CD14-positive monocyte (primary cell): ENCODE data around the gene MED27. TPM values are rescaled to one million over a fixed set of nuclear protein-coding genes. Genes with fewer than 3 reads are reported as not detected.

Experiments
- DNase-seq, 3 donors: peaks; one replicate each; pipeline ENCODE4 v3.0.0-alpha.2; 2011 to 2022
- H2AFZ ChIP-seq: 2 replicates; pipeline ENCODE4 v1.6.0; 2012; ENCODE audit warnings: mild to moderate bottlenecking, low read depth, low read length, inconsistent platforms; ENCODE audit not compliant: insufficient read depth, poor library complexity, severe bottlenecking
- H3K27ac ChIP-seq, 2 donors: 1 replicate in 1 of 2; 2 replicates in 1 of 2; pipeline ENCODE4 v1.5.1; 2012 to 2013; ENCODE audit warnings: low read length in 2 of 2, control low read depth in 1 of 2, inconsistent platforms in 1 of 2, low read depth in 1 of 2, mild to moderate bottlenecking in 1 of 2
- H3K27me3 ChIP-seq, 2 donors: one replicate each; pipeline versions ENCODE4 v1.6.0 to v1.6.1; 2011 to 2013; ENCODE audit warnings: low read length in 2 of 2; ENCODE audit not compliant: control insufficient read depth in 2 of 2, insufficient read depth in 2 of 2
- H3K36me3 ChIP-seq, 2 donors: replicated peaks in 1 of 2; 1 replicate in 1 of 2; 2 replicates in 1 of 2; pipeline versions ENCODE4 v1.5.1 to v1.6.1; 2012 to 2013; ENCODE audit warnings: low read length in 2 of 2, control low read depth in 1 of 2, inconsistent platforms in 1 of 2, mild to moderate bottlenecking in 1 of 2; ENCODE audit not compliant: insufficient read depth in 2 of 2, control insufficient read depth in 1 of 2
- H3K4me1 ChIP-seq, 2 donors: 1 replicate in 1 of 2; 2 replicates in 1 of 2; pipeline versions ENCODE4 v1.5.1 to v1.6.1; 2012 to 2013; ENCODE audit warnings: low read length in 2 of 2, control low read depth in 1 of 2, inconsistent platforms in 1 of 2, mild to moderate bottlenecking in 1 of 2, moderate library complexity in 1 of 2; ENCODE audit not compliant: insufficient read depth in 2 of 2, control insufficient read depth in 1 of 2
- H3K4me2 ChIP-seq: replicated peaks from 2 replicates; pipeline ENCODE3; 2012; ENCODE audit warnings: low read length, moderate library complexity, mild to moderate bottlenecking; ENCODE audit not compliant: poor library complexity, severe bottlenecking; ENCODE audit errors: extremely low read depth
- H3K4me3 ChIP-seq, 3 experiments: fragments of 200-600 bp in 1 of 3; sonication (generic) in 1 of 3; replicated peaks in 1 of 3; 1 replicate in 2 of 3; 2 replicates in 1 of 3; pipeline ENCODE4 v1.5.1; 2011 to 2013; ENCODE audit warnings: low read length in 3 of 3, mild to moderate bottlenecking in 3 of 3, control low read depth in 2 of 3, low read depth in 2 of 3, inconsistent platforms in 1 of 3, moderate library complexity in 1 of 3
- H3K79me2 ChIP-seq: 2 replicates; pipeline ENCODE4 v1.6.0; 2012; ENCODE audit warnings: mild to moderate bottlenecking, control low read depth, inconsistent platforms, low read length, moderate library complexity; ENCODE audit not compliant: insufficient read depth
- H3K9ac ChIP-seq: 2 replicates; pipeline ENCODE4 v1.6.0; 2017; ENCODE audit warnings: low read length, mild to moderate bottlenecking; ENCODE audit not compliant: insufficient read depth, poor library complexity, severe bottlenecking
- H3K9me3 ChIP-seq, 2 donors: replicated peaks in 1 of 2; 1 replicate in 1 of 2; 2 replicates in 1 of 2; pipeline versions ENCODE4 v1.5.1 to v1.6.1; 2012 to 2013; ENCODE audit warnings: low read length in 2 of 2, control low read depth in 1 of 2; ENCODE audit not compliant: control insufficient read depth in 1 of 2, insufficient read depth in 1 of 2
- H4K20me1 ChIP-seq: 2 replicates; pipeline ENCODE4 v1.6.0; 2012; ENCODE audit warnings: mild to moderate bottlenecking, low read length, control low read depth, moderate library complexity; ENCODE audit not compliant: insufficient read depth
- H3K27ac Mint-ChIP-seq, 7 donors: one replicate each; pipeline ENCODE4 v1.8.0; 2020; ENCODE audit warnings: mild to moderate bottlenecking in 7 of 7, mixed read lengths in 7 of 7, moderate library complexity in 6 of 7, inconsistent platforms in 2 of 7
- H3K27me3 Mint-ChIP-seq, 3 donors: one replicate each; pipeline ENCODE4 v1.8.0; 2021 to 2022; ENCODE audit warnings: low read depth in 3 of 3, mild to moderate bottlenecking in 3 of 3, mixed read lengths in 3 of 3, moderate library complexity in 3 of 3, inconsistent platforms in 1 of 3
- H3K36me3 Mint-ChIP-seq, 2 donors: one replicate each; pipeline ENCODE4 v1.8.0; 2020; ENCODE audit warnings: mixed read lengths in 2 of 2, inconsistent platforms in 1 of 2, mild to moderate bottlenecking in 1 of 2
- H3K4me1 Mint-ChIP-seq: one replicate; pipeline ENCODE4 v1.8.0; 2020; ENCODE audit warnings: mild to moderate bottlenecking, mixed read lengths
- H3K4me3 Mint-ChIP-seq, 2 donors: one replicate each; pipeline ENCODE4 v1.8.0; 2020; ENCODE audit warnings: mild to moderate bottlenecking in 2 of 2, mixed read lengths in 2 of 2, moderate library complexity in 1 of 2
- H3K9me3 Mint-ChIP-seq, 7 donors: one replicate each; pipeline ENCODE4 v1.8.0; 2020 to 2022; ENCODE audit warnings: mixed read lengths in 7 of 7, mild to moderate bottlenecking in 6 of 7, moderate library complexity in 6 of 7, inconsistent platforms in 2 of 7
- WGBS: methylation state at CpG from one replicate; pipeline ENCODE4 v1.1.5; 2013; ENCODE audit warnings: missing lambda C conversion rate; ENCODE audit not compliant: insufficient coverage; 5-methylcytosine and 5-hydroxymethylcytosine counted together
- intact Hi-C, 2 donors: fragments of 100-400 bp; cut with micrococcal nuclease; formaldehyde crosslinking; loops; one replicate each; pipeline versions ENCODE4 v1.15.0 to v1.15.1; 2023
- polyA plus RNA-seq, 3 donors: library from polyadenylated mRNA; depleted of rRNA in 1 of 3; unstranded in 2 of 3; stranded (reverse) in 1 of 3; fragments of 300-500 nt in 2 of 3; fragments of >200 nt in 1 of 3; fragmentation: Illumina TruSeq in 2 of 3; gene quantifications; 1 replicate in 2 of 3; 2 replicates in 1 of 3; pipeline ENCODE4 v1.2.3, GENCODE V29; 2012 to 2021
- TF ChIP-seq, protein P1 (sequence below): fragments of 200-600 bp; IDR thresholded peaks from one replicate; pipeline ENCODE4 v1.8.0; 2022; ENCODE audit warnings: antibody characterized with exemption, mild to moderate bottlenecking

Gene MED27
- polyA plus RNA-seq, 3 donors = 14.0 to 26.9 (median 25.8) TPM

GRCh38 chr9:132018957-132019405, 60.7 kb downstream of the MED27 start:
- H3K79me2 ChIP-seq = no peaks in the 10 kb centered on the region
- H3K4me3 Mint-ChIP-seq = no peak overlapping the region
- no peaks in the 10 kb centered on the region for H3K27me3 ChIP-seq
- H2AFZ ChIP-seq = no peak overlapping the region
- no peaks in the 10 kb centered on the region for H3K4me1 ChIP-seq
- peaks cover 0 to 3% (median 0%) of the 10 kb centered on the region in 7 donors for H3K9me3 Mint-ChIP-seq
- 100% methylated on average over 1 of the region's 3 CpGs for WGBS
- H3K4me2 ChIP-seq = no peak overlapping the region
- H3K36me3 ChIP-seq = peaks cover 0 to 3% of the 10 kb centered on the region in 2 donors
- TF ChIP-seq, protein P1, sequence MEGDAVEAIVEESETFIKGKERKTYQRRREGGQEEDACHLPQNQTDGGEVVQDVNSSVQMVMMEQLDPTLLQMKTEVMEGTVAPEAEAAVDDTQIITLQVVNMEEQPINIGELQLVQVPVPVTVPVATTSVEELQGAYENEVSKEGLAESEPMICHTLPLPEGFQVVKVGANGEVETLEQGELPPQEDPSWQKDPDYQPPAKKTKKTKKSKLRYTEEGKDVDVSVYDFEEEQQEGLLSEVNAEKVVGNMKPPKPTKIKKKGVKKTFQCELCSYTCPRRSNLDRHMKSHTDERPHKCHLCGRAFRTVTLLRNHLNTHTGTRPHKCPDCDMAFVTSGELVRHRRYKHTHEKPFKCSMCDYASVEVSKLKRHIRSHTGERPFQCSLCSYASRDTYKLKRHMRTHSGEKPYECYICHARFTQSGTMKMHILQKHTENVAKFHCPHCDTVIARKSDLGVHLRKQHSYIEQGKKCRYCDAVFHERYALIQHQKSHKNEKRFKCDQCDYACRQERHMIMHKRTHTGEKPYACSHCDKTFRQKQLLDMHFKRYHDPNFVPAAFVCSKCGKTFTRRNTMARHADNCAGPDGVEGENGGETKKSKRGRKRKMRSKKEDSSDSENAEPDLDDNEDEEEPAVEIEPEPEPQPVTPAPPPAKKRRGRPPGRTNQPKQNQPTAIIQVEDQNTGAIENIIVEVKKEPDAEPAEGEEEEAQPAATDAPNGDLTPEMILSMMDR = no peak
- DNase-seq = no peak
- peaks cover 2% of the 10 kb centered on the region for H3K4me1 Mint-ChIP-seq
- intact Hi-C loops = no loop called here
- H3K27me3 Mint-ChIP-seq = no peaks in the 10 kb centered on the region
- no peak overlapping the region for H3K4me3 ChIP-seq
- H4K20me1 ChIP-seq = peaks cover 61% of the 10 kb centered on the region
- H3K27ac ChIP-seq = no peak overlapping the region
- H3K9ac ChIP-seq = no peak overlapping the region
- H3K9me3 ChIP-seq = no peaks in the 10 kb centered on the region
- H3K36me3 Mint-ChIP-seq = peaks cover 0 to 8% of the 10 kb centered on the region in 2 donors
- no peak overlapping the region for H3K27ac Mint-ChIP-seq

DNA sequence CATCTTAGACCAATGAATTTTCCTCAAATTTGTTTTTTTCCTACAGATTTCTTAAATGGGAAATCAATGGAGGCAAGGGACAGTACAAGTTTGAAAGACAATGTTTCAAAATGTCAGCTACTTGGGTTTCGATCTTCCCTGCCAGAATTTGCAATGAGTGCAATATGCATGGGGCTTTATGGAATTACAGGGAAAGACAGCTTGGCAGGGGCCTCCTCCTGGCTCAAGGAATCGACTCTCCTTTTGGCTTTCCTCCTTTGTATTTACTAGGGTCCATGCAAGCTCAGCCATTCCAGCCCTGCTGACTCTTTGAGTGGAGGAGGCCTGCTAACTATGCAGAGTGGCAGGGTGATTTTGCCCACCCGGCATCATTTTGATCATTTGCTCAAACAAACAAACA, 63.2 kb downstream of the MED27 start:
- H3K27ac ChIP-seq = no peak overlapping the region
- intact Hi-C loops = no loop called here
- WGBS = 100% methylated on average over 1 of the region's 3 CpGs
- H3K36me3 ChIP-seq = peaks cover 4 to 19% of the 10 kb centered on the region in 2 donors
- H3K9me3 ChIP-seq = no peaks in the 10 kb centered on the region
- no peak for DNase-seq
- no peak overlapping the region for H3K4me3 ChIP-seq
- Mint-ChIP-seq H3K9me3 (no peaks in the 10 kb centered on the region), H3K4me3 (no peak overlapping the region), H3K4me1 (peaks cover 2% of the 10 kb centered on the region), H3K27me3 (no peaks in the 10 kb centered on the region), H3K36me3 (peaks cover 13 to 14% of the 10 kb centered on the region in 2 donors), H3K27ac (no peak overlapping the region)
- no peaks in the 10 kb centered on the region for H3K27me3 ChIP-seq
- H4K20me1 ChIP-seq = peaks cover 45% of the 10 kb centered on the region
- no peaks in the 10 kb centered on the region for H3K4me1 ChIP-seq
- H3K4me2 ChIP-seq = no peak overlapping the region
- no peak overlapping the region for H3K9ac ChIP-seq
- no peak overlapping the region for H2AFZ ChIP-seq
- no peaks in the 10 kb centered on the region for H3K79me2 ChIP-seq
- TF ChIP-seq, protein P1 = no peak
